ENCODE measurements around the gene PHLPP1.

Gene PHLPP1

DNA sequence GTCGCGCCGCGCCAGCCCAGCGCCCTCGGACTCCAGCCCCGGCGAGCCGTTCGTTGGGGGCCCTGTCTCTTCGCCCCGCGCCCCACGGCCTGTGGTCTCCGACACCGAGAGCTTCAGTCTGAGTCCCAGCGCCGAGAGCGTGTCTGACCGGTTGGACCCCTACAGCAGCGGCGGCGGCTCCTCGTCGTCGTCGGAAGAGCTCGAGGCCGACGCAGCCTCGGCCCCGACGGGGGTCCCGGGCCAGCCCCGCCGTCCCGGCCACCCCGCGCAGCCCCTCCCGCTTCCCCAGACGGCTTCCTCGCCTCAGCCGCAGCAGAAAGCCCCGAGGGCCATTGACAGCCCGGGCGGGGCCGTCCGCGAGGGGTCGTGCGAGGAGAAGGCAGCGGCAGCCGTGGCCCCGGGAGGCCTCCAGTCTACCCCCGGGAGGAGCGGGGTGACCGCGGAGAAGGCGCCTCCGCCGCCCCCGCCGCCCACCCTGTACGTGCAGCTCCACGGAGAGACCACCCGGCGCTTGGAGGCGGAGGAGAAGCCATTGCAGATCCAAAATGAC is 1.4 kb downstream of the PHLPP1 start:
- no peak overlapping the region for H3K4me3 ChIP-seq (ENCODE audit: low read length)
- DNase-seq (ENCODE audit: low read depth, low spot score), result no peak

GRCh38 chr18:62717169-62717924 is 2.0 kb downstream of the PHLPP1 start:
- DNase-seq (ENCODE audit: low read depth, low spot score), result no peak
- H3K4me3 ChIP-seq (ENCODE audit: low read length), result no peak overlapping the region

DNA sequence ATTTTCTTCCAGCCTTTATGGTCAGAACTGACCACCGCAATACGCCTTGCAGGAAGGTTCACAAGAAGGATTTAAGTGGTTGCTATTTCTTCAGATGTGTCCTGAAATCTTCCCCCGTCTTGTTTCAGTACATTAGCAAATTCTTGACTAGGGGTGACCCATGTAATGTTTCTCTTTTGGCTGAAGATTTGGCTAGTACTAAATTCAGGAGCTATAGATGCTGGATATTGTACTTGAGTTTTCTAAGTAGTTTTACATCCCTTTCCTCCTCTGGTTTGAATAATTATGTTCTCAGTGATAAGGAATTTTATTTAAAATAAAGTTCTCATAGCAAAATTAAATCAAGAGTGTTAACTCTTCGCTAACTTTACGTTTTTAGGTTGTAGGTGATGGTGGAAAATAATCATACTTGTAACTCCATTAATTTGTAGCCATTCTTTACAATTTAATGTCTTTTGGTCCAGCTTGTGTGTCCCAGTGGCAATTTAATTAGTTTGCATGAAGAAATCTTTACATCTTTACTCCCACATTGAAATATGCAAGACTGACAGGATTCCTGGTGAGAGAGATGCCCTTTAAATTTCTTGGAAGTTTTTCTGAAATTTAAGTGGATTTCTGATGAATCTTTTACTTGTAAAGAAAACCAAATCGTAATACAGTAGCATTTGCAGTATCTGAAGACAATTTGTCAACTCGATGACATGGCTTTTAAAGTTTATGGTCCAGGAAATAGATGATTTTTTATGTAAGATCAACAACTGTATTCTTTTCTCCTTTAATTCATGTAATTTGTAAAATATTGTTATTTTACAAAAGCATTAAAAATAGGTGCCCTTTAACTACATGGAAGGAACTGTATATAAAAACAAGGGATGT is 2.8 kb downstream of the PHLPP1 start:
- no peak for DNase-seq (ENCODE audit: low read depth, low spot score)

GRCh38 chr18:62720048-62720447 is 4.7 kb downstream of the PHLPP1 start:
- DNase-seq (ENCODE audit: low read depth, low spot score), result no peak
- H3K4me3 ChIP-seq (ENCODE audit: low read length), result no peak overlapping the region

More for the DNA sequence above, 2.8 kb downstream of the PHLPP1 start:
- no peak overlapping the region for H3K4me3 ChIP-seq (ENCODE audit: low read length)

DNA sequence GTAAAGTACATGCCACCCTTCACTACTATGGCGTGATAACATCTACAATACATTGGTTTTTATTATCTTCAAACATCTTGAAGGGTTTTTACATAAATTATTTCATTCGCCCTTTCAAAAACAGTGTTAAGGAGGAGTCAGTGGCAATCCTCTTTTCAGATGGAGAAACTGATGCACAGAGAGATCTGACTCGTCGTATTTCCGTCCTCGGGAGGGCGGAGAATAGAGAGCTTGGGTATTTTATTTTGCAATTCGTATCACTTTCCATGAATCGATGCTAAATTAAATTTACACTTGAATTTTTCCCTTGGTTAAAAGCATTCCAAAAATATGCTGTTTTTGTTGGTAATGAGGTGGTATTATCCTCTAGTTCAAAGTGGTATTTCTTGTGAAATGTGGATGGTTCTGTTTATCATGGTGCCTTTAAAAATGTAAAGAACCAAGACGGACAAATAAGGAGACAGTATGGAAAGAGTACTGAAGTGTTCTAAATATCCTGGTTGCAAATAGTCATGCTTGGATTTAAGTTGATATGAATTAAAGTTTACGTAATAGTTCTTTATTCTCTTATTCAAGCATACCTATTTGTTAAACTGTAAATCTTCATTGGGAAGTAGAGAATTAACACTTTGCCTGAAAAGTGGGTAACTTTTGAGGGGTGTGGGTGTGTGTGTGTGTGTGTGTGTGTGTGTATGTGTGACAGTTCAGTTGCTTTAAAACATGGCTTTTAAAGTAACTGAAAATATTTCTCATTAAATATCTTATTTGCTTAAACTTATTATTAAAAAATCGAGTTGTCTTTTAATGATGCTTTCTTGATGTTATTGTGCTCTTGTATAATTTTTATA is 5.6 kb downstream of the PHLPP1 start:
- no peak for DNase-seq (ENCODE audit: low read depth, low spot score)
- H3K4me3 ChIP-seq (ENCODE audit: low read length), result no peak overlapping the region

DNA sequence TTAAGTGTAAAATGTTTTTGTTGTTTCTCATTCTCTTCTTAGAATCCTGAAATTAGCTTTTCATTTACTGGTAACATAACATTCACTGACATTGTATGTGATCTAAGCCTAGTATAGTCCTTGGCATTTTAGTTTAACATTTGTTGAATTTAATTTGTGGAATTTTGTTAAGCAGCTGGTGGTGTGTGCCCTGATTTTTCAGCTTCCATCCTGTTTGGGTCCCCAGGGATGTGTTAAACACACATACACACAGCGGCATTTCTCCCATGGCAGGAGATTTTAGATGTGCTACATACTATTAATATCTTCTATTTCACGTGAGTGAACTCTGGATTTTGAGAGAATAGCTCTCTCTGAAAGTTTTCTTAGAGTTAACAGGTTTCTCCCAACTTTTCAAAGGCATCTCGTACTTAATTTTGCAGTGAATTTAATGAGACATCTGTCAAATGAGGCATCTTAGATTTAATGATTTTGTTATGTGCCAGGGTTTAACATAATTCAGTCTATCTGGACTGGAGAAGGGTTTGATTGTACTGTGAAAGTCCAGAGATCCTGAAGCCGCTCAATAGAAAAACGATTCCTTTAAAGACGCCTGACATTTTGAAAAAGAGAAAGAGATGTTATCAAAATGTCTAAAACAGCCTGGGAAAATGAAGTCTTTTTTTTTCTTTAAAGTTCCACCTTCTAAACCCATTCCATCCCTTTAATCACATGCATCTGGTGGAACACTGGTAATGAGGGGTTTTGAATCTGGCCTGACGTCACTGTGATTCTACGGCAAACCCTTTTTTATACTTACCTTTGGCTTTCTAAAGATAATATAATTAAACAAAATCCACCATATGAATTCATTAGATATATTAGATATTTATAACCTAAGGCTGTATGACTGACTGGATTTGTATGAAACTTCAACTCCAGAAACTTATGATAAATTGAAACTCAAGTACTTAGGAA is 6.8 kb downstream of the PHLPP1 start:
- no peak overlapping the region for H3K4me3 ChIP-seq (ENCODE audit: low read length)
- DNase-seq (ENCODE audit: low read depth, low spot score), result no peak

DNA sequence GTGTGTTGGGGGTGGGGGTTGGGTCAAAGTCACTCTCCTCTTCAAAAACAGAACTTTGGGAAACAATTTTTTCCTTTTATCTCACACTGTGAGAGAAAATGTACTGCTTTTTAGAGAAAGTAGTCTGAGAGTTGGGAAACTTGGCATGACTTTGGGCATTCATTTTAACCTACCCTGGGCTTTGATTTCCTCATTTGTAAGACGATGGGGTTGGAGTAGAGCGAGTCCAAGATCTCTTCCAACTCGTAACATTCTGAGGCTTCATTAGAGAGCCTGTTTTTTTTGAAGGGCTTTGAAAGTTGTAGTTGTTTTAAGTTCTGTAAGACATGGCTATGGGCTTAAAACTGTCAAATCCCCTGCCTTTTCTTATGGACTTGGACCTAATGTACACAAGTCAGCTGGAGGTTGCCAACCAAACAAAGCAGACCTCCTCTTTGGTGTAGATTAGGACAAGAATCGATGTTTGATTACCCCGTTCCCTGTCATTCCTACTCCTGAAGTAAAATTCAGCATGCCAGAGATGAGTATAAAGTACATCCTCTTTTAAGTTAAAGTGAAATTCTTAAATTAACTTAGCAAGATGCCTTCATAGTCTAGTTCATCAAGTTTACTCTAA is 8.4 kb downstream of the PHLPP1 start:
- no peak overlapping the region for H3K4me3 ChIP-seq (ENCODE audit: low read length)
- no peak for DNase-seq (ENCODE audit: low read depth, low spot score)

GRCh38 chr18:62725896-62726295 is 10.6 kb downstream of the PHLPP1 start:
- DNase-seq (ENCODE audit: low read depth, low spot score), result no peak
- H3K4me3 ChIP-seq (ENCODE audit: low read length), result no peak overlapping the region

GRCh38 chr18:62728254-62728653 is 12.9 kb downstream of the PHLPP1 start:
- H3K4me3 ChIP-seq (ENCODE audit: low read length), result no peak overlapping the region
- no peak for DNase-seq (ENCODE audit: low read depth, low spot score)

DNA sequence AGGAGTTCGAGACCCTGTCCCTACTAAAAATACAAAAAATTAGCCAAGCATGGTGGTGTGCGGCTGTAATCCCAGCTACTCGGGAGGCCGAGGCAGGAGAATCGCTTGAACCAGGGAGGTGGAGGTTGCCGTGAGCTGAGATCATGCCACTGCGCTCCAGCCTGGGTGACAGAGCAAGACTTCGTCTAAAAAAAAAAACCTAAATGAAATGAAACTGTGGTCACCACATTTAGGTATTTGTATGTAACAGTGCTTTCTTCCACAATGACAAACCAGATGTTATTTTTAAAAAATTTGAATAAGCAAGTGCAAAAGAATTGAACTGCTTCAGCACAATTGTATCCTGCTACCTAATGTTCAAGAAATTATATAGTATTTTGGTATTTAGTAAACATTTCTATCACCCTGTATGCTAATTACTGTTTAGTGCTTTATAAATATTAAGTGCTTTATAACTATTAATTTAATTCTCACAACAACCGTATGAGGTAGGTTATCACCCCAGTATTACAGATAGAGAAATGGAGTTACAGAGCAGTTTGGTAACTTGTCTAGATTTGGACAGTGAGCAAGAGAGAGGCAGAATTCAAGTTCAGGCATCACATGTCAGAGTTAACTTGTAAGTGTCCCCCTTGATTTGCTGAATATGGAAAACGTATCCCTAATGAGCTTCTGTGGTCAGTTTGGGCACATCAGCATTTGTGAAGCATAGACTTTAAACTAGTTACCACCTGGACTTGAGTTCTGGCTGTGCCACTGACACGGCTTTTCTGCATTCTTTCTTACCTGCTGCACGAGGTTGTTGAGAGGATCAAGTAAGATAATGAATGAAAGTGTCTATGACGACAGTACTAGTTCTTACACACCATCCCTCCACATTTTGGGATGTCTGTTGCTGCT is 14.4 kb downstream of the PHLPP1 start:
- H3K4me3 ChIP-seq (ENCODE audit: low read length), result no peak overlapping the region
- DNase-seq (ENCODE audit: low read depth, low spot score), result no peak

DNA sequence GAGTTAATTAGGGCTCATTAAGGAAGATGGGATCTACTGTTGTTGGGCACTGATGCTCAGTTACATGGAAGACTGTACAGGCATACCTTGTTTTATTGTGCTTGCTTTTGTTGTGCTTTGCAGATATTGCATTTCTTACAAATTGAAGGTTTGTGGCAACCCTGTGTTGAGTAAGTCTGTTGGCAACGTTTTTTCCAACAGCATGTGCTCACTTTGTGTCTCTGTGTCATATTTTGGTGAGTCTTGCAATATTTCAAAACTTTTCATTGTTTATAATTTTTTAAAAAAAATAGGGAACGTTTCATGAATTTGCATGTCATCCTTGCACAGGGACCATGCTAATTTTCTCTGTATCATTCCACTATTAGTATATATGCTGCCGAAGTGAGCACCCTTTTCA is 15.6 kb downstream of the PHLPP1 start:
- DNase-seq (ENCODE audit: low read depth, low spot score), result no peak

DNA sequence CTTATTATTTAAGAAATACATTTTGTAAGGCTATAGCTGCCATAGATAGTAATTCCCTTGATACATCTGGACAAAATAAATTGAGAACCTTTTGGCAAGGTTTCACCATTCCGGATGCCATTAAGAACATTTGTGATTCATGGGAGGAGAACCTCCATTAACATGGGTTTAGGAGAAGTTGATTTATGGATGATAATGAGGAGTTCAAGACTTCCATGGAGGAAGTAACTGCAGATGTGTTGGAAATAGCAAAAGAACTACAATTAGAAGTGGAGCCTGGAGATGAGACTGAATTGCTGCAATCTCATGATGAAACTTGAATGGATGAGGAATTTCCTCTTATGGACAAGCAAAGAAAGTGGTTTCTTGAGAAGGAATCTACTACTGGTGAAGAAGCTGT is 17.3 kb downstream of the PHLPP1 start:
- no peak overlapping the region for H3K4me3 ChIP-seq (ENCODE audit: low read length)
- no peak for DNase-seq (ENCODE audit: low read depth, low spot score)

More for the DNA sequence above, 15.6 kb downstream of the PHLPP1 start:
- H3K4me3 ChIP-seq (ENCODE audit: low read length), result no peak overlapping the region

GRCh38 chr18:62734290-62734689 is 18.9 kb downstream of the PHLPP1 start:
- no peak for DNase-seq (ENCODE audit: low read depth, low spot score)
- no peak overlapping the region for H3K4me3 ChIP-seq (ENCODE audit: low read length)

DNA sequence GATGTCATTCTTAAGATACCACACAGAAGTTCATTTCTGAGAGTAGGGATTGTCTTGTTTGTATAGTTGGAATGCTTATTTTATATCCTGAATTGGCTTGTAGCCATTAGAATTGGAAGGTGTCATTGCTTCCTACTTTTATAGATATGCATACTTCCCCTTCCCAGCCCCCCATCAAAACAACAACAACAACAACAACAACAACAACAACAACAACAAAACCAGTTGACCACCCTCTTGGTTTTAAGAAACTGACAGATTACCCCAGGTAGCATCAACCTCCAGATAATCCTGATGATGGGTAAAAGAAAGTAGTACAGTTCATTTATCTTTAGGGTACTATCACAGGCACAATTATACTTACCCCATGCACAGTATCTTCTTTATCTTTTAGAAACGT is 20.0 kb downstream of the PHLPP1 start:
- no peak overlapping the region for H3K4me3 ChIP-seq (ENCODE audit: low read length)
- no peak for DNase-seq (ENCODE audit: low read depth, low spot score)

DNA sequence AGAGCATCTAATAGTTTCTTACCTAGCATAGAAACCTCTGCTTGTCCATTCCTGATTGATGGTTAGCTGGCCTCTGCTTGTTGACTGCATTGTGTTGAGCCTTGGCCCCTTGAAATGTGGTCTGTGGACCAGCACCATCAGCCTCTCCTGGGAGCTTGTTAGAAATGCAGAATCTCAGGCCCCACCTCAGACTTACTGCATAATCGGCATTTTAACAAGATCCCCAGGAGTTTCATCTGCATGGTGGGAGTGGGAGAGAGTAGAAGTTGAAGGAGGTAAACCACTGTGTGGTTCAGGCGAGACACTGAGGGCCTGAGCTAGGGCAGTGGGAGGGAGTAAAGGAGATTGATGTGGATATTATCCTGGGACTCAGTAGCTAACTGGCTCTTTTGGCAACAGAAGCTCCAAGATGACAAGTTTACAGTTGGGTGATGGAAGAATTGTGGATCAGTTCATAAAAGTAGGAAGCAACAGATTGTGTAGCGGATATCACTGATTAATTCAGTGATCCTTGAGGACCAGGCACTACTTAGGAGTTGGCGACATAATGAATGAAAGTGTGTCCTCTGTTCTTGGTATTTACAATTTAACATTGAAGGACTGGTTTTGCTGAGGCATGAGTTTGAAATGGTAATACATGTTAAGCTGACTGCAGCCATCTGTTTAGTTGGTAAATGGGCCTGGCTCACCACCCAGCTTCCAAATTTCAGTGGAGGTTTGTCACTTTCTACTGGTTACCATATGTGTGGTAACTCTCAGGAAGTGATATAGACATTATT is 20.9 kb downstream of the PHLPP1 start:
- no peak for DNase-seq (ENCODE audit: low read depth, low spot score)
- H3K4me3 ChIP-seq (ENCODE audit: low read length), result no peak overlapping the region

- DNase-seq (ENCODE audit: low read depth, low spot score), result no peak
- H3K4me3 ChIP-seq (ENCODE audit: low read length), result no peak overlapping the region
Measured at GRCh38 chr18:62737241-62737873, 22.0 kb downstream of the PHLPP1 start.

Data from Jurkat, Clone E6-1 (cell line).